ENCODE measurements around the gene ECEL1.

DNA sequence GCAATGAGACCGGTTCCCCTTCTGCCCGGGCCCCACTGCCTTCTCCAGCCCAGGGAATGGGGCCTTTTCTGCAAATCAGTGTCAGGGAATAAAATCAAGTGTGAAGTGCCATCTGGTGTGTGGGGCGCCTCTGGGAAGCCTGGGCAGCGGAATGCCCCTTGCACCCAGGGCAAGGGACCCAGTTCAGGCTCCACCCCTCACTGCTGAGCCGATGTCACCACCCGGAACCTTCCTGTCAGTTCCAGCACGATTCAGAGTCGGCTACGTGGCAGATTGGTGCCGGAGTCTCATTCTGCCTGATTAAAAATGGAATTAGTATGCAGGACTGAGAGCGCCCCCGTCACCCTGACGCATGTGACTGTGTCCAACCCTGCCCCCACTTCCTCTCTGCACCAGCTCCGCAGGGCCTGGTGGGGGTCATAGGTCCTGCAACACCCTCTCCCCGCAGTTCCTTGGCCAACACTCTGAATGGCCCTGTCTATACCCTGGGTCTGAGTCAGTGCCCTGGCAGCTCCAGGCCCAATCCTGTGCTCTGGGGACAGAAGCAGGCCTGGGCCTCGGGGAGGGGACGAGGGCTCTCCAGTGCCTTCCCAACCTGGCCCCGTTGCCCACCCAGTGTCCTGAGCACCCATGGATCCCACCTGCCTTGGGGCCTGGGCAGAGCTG is 39.9 kb downstream of the ECEL1 start:
- TF ChIP-seq FOXM1 (IDR thresholded peaks at IDR 0.05; ENCODE audit: borderline replicate concordance) (no peak), BHLHE40 (IDR thresholded peaks at IDR 0.05; ENCODE audit: borderline replicate concordance) (no peak), TARDBP (IDR thresholded peaks at IDR 0.05) (no peak), SP1 (IDR thresholded peaks at IDR 0.05) (no peak)
